ENCODE measurements around the gene ARMC10.
"Not testable (repeated sequence)": the region's sequence is repeated elsewhere in the genome, so short reads cannot be mapped to it uniquely, and the experiment has no call there.

ARMC10 gene

DNA sequence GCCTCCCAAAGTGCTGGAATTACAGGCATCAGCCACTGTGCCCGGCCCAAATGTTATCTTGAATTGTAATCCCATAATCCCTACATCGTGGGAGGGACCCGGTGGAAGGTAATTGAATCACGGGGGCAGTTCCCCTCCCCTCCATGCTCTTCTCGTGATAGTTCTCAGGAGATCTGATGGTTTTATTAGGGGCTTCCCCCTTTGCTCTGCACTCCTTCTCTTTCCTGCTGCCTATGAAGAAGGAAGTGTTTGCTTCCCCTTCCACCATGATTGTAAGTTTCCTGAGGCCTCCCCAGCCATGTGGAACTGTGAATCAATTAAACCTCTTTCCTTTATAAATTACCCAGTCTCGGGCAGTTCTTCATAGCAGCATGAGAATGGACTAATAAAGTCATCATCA is 3.3 kb downstream of the ARMC10 start:
- not testable (repeated sequence) for DNase-seq (ENCODE audit: low read depth)

DNA sequence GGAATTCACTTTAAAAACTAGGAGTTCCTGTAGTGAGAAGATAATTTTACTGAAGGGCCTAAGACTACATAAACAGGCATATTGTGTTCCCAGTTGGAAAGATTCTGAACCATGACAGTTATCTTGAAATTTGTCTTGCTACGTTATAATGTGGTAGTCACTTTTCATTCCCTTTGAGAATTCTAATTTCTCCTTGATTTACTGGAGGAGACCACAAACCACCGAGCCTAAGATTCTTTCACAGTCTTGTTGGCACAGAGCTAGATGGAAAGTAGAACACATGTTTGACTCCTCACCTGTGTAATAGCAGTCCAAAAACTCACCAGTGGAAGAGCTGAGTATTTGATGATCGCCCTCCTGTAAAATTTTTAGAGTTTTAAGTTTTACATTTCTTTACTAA is 4.9 kb downstream of the ARMC10 start:
- DNase-seq (ENCODE audit: low read depth), result no peak

DNA sequence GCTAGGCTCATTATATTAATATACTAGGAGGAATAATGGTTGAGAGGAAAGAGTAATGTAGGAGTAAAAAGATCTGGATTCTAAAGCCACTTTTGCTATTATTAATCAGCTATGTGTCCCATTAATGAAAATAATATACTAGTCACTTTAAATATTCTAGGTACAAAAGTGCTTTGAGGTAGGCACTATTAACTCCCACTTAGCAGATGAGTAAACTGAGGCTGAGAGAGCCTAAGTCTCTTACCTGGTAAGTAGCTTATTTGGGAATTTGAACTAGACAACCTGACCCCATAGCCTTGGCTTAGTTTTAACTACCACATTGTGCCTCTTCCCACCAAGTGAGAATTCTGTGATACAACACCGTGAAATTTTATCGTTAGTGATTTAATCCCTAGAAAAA is 6.0 kb downstream of the ARMC10 start:
- DNase-seq (ENCODE audit: low read depth), result no peak

DNA sequence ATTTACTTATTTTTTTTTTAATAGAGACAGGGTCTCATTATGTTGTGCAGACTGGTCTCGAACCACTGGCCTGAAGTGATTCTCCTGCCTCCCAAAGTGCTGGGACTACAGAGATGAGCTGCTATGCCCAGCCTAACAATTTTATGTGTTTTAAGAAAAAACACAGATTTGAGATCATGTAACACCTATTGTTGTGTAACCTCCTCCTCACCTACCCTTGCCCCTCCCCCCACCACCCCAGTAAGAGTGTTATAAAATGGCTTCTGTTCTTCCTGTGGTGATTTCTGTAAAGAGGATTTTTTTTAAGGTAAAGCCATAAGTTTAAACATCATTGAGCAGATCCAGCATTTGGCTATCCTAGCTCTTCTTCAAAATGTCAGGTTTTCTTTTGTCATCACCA is 7.6 kb downstream of the ARMC10 start:
- DNase-seq (ENCODE audit: low read depth), result no peak

DNA sequence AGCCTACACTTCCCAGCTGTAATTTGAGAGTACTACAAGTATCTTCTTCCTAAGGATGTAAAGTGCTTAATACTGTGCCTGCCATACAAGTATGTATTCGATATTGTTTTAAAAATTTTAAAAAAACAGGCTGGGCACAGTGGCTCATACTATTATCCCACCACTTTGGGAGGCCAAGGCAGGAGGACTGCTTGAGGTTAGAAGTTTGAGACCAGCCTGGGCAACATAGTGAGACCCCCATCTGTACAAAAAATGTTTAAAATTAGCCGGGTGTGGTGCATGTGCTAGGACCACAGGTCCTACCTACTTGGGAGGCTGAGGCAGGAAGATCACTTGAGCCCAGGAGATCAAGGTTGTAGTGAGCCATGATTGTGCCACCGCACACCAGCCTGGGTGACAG is 8.3 kb downstream of the ARMC10 start:
- DNase-seq (ENCODE audit: low read depth), result no peak

DNA sequence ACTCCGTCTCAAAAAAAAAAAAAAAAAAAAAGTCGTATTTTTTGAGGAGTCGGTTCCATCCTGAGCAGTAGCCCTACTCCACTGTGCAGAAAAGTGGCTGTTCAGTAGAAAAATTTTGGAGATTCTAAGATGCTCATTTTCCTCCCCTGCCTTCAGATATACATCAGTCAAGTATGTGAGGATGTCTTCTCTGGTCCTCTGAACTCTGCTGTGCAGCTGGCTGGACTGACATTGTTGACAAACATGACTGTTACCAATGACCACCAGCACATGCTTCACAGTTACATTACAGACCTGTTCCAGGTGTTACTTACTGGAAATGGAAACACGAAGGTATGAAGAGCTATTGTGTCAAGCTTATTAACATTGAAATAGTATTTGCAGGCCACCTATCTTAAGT is 17.4 kb downstream of the ARMC10 start:
- DNase-seq (ENCODE audit: low read depth), result not testable (repeated sequence)

DNA sequence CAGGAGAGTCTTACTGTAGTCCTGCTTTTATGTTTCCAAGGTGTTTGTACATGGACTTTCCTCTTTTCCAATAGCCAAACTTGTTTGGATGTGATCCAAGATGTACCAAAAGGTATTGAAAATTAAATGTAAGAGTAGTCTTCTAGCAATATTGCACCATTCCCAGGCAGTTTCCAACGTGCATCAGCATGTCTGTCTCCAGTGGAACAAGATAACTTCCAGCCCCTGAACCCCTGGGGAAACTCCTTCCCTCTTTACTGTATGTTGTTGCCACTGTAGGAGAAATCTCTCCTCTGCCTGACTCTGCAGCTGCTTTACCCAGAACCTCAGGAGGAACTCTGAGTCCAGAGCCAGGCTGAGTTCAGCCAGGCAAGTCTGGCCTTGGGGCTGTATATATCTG is 18.5 kb downstream of the ARMC10 start:
- no peak for DNase-seq (ENCODE audit: low read depth)

DNA sequence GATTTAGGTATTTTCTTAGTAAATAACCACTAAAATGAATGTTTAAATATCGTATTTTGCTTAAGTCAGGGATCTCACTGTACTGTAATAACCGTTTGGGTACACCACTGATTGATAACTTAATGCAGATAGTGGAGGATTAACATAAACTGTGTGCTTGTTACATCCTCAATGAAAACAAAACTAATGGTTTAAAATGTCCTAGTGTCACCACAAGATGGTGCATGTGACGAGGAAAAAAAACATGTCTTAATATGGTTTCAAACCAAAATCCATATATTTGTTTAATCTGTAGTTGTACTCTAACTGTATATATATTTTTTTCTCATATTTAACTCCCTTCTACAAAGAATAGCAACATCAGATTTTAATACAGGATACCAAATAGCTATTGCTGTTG is 19.2 kb downstream of the ARMC10 start:
- DNase-seq (ENCODE audit: low read depth), result no peak

DNA sequence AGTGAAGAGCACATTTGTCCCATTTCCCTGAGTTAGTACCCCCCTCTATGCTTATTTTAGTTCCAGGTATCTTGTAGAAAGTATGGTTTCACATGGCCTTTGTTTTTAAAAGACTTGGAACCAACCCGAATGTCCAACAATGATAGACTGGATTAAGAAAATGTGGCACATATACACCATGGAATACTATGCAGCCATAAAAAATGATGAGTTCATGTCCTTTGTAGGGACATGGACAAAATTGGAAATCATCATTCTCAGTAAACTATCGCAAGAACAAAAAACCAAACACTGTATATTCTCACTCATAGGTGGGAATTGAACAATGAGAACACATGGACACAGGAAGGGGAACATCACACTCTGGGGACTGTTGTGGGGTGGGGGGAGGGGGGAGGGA is 20.6 kb downstream of the ARMC10 start:
- DNase-seq (ENCODE audit: low read depth), result not testable (repeated sequence)

DNA sequence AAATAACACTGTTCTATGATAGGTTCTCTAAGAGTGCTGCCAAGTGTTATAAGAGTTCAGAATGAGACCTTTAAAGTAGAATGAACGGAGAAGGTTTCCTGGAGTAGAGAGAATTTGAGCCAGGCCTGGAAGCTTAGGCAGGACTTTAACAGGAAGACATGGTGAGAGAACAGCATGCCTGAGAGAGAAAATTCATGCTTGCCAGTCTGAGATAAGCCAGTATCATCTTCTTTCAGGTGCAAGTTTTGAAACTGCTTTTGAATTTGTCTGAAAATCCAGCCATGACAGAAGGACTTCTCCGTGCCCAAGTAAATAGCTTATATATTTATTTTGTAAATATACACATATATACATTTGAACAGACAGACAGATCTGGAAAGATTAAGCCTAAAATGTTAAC is 22.1 kb downstream of the ARMC10 start:
- no peak for DNase-seq (ENCODE audit: low read depth)

DNA sequence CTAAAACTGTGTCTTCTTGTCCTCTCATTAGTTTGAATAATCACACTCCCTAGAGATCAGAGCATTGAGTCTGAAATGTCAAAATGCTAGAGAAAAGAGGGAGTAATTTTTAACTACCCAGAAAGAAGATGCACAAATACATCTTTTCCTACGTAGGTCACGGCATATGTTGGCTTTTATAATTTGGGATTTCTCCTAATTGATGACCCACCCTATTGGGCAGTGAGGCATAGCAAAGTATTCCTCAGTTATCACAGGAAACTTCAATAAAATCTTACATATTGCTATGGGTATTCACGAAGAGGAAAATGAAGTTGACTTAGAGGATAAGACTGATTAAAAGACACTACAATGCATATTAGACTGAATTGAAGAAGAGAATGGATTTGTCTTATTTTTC is 25.4 kb downstream of the ARMC10 start:
- no peak for DNase-seq (ENCODE audit: low read depth)

DNA sequence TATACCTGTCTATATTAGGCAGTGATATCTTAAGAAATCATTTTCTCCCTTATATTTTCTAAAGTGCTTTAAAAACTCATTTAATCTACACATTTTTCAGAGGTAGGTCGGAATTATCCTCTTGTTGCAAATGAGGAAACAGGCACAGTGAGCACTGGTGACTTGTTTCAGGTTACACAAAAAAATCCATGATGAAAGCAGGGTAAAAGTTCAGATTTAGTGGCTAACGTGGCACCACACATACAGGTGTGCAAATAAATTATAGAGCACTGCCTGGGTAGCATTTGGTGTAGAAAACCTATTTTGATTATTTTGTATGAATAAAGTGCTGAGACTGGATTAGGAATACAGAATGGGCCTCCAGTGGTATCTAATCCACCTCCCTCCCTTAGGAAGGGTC is 26.6 kb downstream of the ARMC10 start:
- DNase-seq (ENCODE audit: low read depth), result no peak

DNA sequence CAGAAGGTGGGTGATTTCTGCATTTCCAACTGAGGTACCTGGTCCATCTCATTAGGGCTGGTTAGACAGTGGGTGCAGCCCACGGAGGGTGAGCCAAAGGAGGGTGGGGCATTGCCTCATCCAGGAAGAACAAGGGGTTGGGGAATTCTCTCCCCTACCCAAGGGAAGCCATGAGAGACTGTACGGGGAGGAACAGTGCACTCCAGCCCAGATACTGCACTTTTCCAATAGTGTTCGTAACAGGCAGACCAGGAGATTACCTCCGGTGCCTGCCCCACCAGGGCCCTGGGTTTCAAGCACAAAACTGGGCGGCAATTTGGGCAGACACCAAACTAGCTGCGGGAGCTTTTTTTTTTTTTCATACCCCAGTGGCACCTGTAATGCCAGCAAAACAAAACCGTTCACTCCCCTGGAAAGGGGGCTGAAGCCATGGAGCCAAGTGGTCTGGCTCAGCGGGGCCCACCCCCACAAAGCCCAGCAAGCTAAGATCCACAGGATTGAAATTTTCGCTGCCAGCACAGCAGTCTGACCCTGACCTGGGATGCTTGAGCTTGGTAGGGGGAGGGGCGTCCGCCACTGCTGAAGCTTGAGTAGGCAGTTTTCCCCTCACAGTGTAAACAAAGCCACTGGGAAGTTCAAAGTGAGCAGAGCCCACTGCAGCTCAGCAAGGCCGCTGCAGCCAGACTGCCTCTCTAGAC is 31.2 kb downstream of the ARMC10 start:
- DNase-seq (ENCODE audit: low read depth), result no peak

DNA sequence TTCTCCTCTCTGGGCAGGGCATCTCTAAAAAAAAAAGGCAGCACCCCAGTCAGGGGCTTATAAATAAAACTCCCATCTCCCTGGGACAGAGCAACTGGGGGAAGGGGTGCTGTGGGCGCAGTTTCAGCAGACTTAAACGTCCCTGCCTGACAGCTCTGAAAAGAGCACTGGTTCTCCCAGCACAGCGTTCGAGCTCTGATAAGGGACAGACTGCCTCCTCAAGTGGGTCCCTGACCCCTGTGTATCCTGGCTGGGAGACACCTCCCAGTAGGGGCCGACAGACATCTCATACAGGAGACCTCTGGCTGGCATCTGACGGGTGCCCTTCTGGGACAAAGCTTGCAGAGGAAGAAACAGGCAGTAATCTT is 31.7 kb downstream of the ARMC10 start:
- DNase-seq (ENCODE audit: low read depth), result not testable (repeated sequence)

DNA sequence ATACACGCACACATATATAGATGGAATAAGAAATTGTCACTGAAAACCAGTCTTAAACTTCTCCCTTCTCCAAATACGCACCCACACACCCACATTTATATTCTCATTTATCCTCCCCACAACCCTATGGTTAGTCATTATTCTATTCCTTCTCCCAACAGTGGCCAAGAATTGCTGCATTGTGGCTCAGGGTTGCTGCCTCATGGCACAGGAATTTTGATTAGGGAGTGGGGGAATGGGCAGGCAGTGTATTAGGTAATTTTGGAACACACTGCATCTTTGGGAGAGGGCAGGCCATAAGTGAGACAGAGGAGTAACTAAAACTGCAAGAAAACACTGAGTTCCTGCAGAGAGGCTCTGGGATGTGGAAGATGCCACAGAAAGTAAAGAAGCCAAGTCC is 38.2 kb downstream of the ARMC10 start:
- peak; percentile 57 for DNase-seq (ENCODE audit: low read depth)

DNA sequence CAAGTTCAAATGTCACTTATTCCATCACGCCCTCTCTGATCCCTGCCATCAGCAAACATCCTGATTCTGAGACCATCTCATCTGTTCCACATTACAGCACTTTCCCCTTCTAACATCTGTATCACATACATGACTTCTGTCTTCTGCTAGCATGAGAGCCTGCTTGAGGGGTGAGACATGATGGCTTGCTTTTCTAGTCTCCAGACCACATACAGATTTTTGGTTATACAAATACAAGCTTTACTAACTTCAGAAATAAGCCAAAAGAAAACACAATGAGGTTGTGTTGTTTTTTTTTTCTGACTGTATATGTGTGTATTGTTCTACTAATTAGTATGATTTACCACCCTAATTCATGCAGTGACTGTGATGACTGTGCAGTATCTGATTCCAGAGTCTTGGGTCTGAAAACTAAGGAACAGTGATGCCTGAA is 39.7 kb downstream of the ARMC10 start:
- DNase-seq (ENCODE audit: low read depth), result no peak

DNA sequence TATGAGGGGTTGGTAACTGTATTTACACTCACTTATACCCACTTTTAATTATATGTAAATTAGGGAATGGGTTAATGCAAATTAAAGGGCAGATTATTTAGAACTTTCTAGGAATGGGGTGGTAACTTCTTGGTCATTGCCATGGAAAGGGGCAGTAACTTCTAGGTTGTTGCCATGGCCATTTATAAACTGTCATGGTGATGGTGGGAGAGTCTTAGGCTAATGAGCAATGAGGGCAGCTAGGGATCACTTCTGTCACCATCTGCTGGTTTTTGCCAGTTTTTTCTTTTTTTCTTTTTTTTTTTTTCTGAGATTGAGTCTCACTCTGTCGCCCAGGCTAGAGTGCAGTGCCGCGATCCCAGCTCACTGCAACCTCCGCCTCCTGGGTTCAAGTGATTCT is 40.8 kb downstream of the ARMC10 start:
- no peak for DNase-seq (ENCODE audit: low read depth)

DNA sequence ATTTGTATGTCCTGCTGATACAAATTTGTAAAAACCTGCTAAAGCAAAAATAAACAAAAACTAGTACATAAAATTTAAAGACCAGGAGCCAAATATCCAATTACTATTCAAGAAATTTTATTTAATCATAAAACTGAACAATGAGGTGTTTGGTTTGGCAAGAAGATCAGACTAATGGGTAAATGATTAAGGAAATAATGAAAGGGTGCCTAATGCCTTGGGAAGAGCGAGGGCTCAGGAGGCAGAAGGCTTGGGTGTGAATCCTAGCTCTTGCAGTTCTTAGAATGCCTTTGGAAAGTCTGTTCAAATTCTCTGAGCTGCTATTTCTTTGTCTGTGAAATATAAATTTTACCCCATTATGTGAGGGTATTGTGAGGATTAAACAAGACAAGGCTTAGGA is 41.6 kb downstream of the ARMC10 start:
- no peak for DNase-seq (ENCODE audit: low read depth)

DNA sequence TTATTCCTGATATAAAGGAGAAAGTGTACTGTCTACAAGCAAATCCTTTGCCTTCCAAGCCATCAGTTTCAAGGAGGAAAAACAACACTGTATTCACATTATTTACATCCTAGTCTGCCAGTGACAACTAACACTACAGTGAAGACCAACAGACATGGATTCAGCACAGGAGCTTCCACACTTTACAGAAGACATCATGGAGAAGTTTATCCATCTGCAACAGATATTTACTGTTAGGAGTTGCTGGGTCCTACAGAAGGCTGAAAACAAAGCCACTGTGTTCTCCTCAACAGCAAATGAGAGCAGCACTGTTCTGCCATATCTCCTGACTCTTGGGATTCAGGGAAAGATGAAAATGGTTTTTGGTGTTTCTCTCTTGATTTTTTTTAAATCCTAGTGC is 42.1 kb downstream of the ARMC10 start:
- DNase-seq (ENCODE audit: low read depth), result no peak

DNA sequence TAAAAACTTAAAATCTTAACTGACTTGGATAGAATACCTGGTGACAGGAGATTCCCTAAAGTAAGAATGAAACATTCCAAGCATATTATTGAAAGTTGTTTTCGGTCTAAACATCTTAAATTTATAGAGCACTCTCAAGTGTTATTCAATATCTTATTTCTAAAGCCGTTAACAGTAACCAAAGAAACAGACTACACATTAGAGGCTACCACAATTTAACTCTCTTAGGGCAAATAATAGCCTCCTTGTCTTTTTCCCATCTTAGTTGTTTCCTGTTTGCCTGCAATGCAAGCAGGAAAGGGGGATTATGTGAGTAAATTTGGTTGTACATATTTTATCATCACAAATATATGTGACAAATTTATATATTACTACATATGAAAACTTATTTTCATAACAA is 42.5 kb downstream of the ARMC10 start:
- no peak for DNase-seq (ENCODE audit: low read depth)

DNA sequence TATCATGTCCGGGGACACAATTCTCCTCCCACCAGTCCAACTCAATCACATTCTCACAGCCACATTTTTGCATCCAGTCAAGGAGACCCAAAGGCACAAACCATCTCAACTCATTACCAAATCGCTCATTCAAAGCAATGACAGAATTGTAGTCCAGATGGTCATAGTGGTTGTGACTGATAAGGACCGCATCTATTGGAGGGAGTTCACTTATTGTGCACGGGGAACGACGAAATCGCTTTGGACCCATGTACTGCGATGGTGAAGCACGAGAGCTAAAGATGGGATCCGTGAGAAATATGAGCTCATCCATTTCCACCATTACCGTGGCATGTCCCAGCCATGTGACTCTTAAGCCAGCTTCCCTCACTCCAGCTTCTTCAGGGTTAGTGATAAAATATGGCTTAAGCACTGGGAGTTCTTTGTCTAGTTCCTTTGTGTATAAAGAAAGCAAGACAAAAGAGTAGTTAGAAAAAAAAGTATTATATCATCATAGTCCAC is 44.9 kb downstream of the ARMC10 start:
- DNase-seq (ENCODE audit: low read depth), result no peak

DNA sequence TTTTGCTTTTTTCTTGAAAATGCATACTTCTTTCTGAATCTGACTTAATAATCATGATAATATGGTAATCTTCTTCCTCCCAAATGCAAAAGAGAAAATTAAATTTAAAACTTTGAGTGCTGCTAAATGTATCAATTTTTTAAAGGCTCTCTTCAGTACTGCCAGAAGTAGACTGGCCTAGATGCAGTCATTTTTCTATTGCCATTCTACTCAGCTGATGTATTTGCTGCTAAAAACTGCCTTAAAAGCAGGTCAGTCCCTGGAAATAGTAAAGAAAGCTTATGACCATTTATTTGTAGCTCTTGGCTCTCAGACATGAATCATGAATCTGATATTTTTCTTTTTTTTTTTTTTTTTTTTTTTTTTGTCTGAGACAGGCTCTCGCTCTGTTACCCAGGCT is 45.4 kb downstream of the ARMC10 start:
- no peak for DNase-seq (ENCODE audit: low read depth)

DNA sequence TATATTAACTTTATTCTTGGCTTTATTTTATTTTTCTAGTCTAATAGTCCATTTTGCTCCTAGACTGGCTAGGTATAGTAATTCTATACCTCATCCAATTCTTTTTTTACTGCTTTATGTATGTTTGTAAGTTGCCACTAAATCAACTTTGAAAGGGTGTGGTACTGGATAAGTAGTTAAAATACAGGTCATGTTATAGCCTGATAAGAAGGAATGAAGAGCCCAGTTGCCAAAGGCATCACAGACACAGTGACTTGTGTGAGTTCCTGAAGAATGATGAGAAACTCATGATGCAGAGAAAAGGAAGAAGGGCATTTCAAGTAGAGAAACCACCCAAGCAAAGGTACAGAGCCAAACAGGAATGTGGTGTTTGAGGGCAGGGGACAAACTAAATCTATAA is 46.7 kb downstream of the ARMC10 start:
- no peak for DNase-seq (ENCODE audit: low read depth)

DNA sequence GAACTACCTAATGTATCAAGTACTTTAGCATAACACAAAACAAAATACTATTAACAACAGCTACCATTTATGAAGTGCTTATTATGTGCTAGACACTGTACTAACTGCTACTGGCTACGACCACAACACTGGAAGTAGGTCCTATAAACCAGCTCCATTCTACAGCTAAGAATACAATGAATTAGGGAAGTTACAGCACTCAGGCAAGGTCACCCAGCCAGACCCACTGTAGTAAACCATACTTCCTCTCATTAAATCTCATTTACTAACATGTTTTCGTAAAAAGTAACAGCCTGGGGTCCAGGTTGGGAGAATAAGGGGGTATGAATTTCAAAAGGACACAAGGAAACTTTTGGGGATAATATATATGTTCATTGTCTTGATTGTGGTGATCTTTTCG is 48.6 kb downstream of the ARMC10 start:
- no peak for DNase-seq (ENCODE audit: low read depth)

Measured in fibroblast of the conjunctiva (primary cell).